Sciatic nerve (tissue), 2 donors: ENCODE data around the gene SPG7. TPM values are rescaled to one million over a fixed set of nuclear protein-coding genes. Genes with fewer than 3 reads are reported as not detected.

ENCODE experiments used
- ATAC-seq: fragments of 200-7000 bp; cut with Tn5 transposase; one replicate; pipeline ENCODE4 v1.9.1; 2020; ENCODE audit warnings: mild to moderate bottlenecking, moderate library complexity
- DNase-seq: peaks from one replicate; pipeline ENCODE4 v3.0.0-alpha.2; 2020; ENCODE audit warnings: low spot score
- intact Hi-C: fragments of 100-400 bp; cut with DNase I; formaldehyde crosslinking; loops from one replicate; pipeline ENCODE4 v1.14.2; 2022
- total RNA-seq: library from RNA; stranded (reverse); fragmentation: NEBNext Ultra II Directional; extraction: Animal tissue kit (Norgen Biotek cat#: 25700); gene quantifications from one replicate; pipeline ENCODE4 v1.2.1, GENCODE V29; 2021
- donor health status: DM: no; HTN: no; CAD: no.
- donor health status: DM: no; HTN: no; CAD: no.

SPG7 gene
- total RNA-seq, 1 donor from 2014 or later, result 104 TPM

DNA sequence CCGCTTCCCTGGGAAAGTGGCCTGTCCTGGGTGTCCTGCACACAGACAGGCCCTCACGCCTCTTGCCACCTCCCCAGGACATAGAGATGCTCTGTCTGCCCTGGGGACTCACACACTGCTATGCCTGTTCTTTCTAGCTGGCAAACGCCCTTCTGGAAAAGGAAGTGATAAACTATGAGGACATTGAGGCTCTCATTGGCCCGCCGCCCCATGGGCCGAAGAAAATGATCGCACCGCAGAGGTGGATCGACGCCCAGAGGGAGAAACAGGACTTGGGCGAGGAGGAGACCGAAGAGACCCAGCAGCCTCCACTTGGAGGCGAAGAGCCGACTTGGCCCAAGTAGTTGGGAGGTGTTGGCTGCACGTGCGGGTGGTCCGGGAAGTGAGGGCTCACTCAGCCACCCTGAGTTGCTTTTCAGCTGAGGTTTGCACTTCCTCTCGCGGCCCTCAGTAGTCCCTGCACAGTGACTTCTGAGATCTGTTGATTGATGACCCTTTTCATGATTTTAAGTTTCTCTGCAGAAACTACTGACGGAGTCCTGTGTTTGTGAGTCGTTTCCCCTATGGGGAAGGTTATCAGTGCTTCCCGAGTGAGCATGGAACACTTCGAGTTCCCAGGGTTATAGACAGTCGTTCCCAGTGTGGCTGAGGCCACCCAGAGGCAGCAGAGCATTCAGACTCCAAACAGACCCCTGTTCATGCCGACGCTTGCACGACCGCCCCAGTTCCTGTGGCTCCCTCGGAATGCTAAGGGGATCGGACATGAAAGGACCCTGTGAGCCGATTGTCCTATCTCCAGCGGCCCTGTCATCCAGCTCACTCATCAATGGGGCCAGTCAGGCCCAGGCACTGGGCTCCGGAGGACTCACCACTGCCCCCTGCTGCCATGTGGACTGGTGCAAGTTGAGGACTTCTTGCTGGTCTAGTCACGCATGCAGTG, 48.8 kb downstream of the SPG7 start:
- peak; percentile 46 for ATAC-seq
- intact Hi-C loops, result loop anchor here (5.0 kb wide), 1 partner anchor 220 kb away; no protein-coding TSS in a partner anchor
- DNase-seq, result peak; percentile 92

DNA sequence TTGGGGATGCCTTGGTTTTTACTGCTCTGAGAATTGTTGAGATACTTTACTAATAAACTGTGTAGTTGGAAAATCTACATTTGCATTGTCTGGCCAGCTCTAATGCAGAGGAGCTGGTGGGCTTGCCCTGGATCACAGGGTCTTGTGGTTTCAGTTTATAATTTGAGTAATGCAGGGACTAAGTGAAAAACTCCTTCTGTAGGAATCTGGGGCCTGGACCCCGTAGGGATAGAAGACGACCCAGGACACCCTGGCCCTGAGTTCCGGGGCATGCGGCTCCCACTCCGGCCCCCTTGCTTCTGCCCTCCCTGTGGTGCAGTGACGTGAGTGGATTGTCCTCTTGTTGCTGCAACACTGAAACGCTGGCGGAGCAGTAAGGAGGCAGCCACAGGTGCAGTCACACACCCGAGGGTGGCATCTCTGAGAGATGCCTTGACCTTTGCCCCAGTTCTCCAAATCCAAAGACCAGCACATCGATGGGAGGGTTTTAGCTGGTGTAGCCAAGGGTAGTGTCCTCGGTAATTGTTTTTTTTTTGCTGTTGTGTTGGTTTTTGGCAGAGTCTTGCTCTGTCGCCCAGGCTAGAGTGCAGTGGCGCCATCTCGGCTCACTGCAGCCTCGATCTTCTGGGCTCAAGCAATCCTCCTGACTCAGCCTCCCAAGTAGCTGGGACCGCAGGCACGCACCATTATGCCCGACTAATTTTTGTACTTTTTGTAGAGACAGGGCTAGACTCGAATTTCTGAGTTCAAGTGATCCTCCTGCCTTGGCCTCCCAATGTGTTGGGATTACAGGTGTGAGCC, 49.7 kb downstream of the SPG7 start:
- ATAC-seq, result no peak
- intact Hi-C loops, result loop anchor here (5.0 kb wide), 1 partner anchor 221 kb away; no protein-coding TSS in a partner anchor
- DNase-seq, result no peak

DNA sequence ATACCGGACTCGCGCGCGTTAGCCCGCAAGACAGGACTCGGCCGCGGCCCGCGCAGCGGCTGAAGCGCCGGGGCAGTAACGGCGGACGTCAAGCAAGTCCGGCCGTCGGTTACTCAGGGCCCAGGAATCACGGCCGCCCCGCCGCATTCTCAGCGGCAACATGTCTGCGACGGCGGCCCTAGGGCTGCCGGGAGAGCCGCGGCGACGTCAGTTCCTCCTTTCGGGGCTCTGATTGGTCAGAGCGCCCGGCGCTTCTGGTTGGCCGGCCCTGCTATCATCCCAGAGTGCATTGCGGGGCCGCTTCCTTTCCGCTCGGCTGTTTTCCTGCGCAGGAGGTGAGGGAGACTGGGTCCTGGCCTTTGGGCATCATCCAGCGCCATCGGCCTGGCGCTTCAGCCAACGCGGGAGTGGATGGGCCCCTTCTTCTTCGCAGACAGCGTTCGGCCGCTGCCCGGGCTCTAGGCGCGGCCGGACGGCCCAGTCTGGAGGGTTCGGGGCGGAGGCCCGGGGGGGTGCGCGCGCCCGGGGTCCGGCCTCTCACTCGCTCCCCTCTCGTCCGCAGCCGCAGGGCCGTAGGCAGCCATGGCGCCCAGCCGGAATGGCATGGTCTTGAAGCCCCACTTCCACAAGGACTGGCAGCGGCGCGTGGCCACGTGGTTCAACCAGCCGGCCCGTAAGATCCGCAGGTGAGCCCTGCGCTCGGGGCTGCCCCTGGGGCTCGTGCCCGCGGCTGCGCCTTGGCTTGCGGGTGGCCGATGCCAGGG, 52.4 kb downstream of the SPG7 start, which contains the start of gene RPL13:
TSS of gene RPL13 (plus strand) at position 305 of the 764 bp plus-strand sequence. CDS start at position 583, 278 bp downstream.
- intact Hi-C loops, result no loop called here
- ATAC-seq (peak; percentile 98), DNase-seq (peak; percentile 96)

DNA sequence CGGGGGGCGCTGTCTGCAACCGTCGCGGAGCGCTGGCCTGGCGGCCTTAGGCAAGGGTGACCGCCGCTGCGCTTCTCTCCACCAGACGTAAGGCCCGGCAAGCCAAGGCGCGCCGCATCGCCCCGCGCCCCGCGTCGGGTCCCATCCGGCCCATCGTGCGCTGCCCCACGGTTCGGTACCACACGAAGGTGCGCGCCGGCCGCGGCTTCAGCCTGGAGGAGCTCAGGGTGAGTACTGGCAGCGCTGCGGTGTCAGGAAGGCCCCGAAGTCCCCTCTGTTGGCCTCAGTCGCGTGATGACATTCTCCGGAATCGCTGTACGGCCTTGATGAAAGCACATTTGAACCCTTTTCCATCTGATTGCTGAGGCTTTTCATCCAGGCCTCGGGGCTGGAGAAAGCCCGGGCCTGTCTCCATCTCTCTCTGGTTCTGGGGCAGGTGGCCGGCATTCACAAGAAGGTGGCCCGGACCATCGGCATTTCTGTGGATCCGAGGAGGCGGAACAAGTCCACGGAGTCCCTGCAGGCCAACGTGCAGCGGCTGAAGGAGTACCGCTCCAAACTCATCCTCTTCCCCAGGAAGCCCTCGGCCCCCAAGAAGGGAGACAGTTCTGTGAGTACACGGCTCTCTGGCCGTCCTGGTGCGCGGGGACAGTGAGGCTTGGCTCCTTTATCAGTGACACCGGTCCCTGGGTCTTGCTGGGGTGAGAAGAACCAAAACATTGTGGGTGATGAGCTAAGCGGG, 53.1 kb downstream of the SPG7 start:
- DNase-seq, result no peak
- intact Hi-C loops, result no loop called here
- ATAC-seq, result no peak

DNA sequence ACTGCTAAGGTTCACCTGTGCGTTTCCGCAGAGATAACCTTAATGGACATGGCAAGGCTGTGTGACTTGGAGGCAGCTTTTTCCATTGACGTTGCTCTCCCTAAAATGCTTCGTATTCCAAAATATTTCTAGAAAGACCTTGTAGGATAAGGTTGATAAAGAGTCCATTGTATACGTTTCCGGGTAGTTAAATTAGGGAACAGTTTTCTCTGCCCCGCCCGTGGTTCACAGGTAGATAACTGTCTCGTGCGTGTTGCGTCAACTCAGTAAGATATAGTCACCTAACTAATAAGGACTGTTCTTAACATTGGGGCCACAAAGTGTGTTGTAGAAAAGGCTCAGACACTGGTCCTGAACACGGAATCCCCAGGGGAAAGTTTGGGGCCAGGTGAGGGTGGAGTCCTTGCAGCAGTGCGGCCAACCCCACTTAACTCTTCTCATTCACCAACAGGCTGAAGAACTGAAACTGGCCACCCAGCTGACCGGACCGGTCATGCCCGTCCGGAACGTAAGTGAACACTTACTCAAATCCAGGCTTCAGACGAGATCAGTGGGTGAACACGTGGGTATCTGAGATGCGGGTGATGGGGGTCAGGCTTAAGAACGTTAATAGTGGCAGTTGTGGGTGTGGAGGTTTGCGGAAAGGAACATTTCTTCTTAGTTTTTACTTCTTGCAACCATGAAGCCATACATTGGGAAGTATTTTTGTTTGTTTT, 53.8 kb downstream of the SPG7 start:
- DNase-seq, result no peak
- intact Hi-C loops, result no loop called here
- ATAC-seq, result no peak

DNA sequence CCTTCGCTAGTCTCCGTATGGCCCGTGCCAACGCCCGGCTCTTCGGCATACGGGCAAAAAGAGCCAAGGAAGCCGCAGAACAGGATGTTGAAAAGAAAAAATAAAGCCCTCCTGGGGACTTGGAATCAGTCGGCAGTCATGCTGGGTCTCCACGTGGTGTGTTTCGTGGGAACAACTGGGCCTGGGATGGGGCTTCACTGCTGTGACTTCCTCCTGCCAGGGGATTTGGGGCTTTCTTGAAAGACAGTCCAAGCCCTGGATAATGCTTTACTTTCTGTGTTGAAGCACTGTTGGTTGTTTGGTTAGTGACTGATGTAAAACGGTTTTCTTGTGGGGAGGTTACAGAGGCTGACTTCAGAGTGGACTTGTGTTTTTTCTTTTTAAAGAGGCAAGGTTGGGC, 54.7 kb downstream of the SPG7 start:
- intact Hi-C loops, result no loop called here
- ATAC-seq (no peak), DNase-seq (no peak)

DNA sequence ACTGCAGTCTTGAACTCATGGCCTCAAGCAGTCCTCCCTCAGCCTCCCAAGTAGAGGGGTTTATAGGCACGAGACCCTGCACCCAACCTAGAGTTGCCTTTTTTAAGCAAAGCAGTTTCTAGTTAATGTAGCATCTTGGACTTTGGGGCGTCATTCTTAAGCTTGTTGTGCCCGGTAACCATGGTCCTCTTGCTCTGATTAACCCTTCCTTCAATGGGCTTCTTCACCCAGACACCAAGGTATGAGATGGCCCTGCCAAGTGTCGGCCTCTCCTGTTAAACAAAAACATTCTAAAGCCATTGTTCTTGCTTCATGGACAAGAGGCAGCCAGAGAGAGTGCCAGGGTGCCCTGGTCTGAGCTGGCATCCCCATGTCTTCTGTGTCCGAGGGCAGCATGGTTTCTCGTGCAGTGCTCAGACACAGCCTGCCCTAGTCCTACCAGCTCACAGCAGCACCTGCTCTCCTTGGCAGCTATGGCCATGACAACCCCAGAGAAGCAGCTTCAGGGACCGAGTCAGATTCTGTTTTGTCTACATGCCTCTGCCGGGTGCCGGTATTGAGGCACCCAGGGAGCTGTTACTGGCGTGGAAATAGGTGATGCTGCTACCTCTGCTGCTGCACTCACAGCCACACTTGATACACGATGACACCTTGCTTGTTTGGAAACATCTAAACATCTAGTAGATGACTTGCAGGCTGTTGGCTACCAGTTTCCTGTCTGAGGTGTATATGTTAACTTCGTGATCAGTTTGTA, 55.6 kb downstream of the SPG7 start:
- ATAC-seq, result no peak
- intact Hi-C loops, result no loop called here

DNA sequence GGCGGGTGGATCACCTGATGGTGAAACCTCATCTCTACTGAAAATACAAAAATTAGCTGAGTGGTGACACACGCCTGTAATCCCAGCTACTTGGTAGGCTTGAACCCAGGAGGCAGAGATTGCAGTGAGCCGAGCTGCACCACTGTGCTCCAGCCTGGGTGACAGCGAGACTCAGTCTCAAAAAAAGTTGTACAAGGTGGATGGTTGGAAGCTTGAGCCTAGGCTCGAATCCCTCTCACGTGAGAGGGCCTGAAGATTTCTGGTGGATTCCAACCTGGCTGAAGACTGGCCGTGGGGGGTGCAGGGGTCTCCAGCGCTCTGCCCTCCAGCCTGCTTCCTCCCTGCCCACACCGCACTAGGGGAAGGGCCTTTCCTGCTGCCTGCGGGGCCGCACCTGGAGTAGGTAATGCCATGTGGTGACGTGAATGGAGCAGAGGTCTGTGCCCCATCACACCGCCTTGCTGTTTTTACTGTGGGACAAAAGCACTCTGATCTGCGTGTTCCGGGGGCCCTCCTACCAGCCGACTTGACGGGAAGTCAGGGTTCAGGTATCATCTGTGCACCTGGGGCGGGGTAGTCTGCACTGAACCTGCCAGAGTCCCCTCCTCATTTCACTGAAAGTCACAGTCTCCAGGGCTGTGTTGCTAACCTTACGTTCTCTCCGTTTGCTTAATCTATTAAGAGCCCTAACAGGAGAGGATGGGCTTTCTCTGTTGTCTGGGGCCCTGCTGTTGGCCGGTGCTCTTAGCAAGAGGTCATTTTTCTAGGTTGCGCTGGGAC, 56.5 kb downstream of the SPG7 start:
- ATAC-seq, result no peak
- DNase-seq, result no peak
- intact Hi-C loops, result no loop called here

More for the DNA sequence above, 55.6 kb downstream of the SPG7 start:
- DNase-seq, result no peak

DNA sequence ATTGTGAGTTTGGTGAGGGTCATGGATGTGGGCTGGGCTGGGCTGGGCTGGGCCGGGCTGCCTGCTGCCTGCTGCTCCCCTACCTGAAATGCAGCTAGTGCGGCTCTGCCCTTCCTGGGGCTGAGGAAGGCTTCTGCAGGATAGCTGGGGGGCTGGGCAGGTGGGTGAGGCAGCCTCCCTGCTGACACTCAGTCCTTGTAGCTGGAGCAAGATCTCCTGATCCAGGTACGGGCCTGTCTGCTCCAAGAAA, 57.0 kb downstream of the SPG7 start:
- intact Hi-C loops, result no loop called here
- DNase-seq, result no peak
- ATAC-seq, result no peak

DNA sequence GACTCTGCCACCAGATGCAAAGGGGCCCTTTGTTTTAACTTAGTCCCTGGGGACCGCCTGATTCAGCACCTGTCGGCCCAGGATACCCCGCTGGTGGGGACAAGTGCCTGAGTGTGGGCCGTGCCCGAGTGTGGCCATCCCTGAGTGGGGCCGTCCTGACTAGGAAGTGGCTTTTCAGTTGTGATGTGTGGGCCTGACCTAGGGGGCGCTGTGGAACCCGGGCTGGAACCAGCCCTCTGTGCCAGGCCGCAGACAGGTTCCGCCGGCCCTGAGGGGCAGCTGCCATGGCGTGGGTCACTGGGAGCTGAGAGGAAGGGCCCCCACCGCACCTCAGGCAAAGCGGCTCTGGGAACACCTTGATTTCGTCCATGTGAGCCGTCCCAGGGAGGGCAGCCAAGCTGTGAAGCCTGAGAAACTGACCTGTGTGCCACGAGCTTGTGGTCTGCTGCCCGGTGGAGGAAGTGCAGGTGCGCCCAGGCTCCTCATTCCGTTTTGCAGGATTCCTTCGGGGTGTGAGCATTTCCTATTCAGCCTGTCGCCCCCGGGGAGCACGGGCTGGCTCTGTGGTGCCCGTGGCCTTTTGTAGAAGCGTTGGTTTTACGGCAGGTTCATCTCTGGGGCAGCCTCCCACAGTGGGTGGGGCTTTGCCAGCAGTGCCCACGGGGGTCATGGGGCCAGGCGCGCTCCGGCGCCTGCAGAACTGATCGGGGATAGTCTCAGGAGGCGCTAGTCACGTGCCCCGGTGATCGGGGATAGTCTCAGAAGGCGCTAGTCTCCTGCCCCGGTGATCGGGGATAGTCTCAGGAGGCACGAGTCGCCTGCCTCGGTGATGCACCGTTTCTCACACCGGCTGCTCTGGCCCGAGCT, 57.5 kb downstream of the SPG7 start:
- DNase-seq (peak; percentile 74), ATAC-seq (peak; percentile 32)
- intact Hi-C loops, result no loop called here

DNA sequence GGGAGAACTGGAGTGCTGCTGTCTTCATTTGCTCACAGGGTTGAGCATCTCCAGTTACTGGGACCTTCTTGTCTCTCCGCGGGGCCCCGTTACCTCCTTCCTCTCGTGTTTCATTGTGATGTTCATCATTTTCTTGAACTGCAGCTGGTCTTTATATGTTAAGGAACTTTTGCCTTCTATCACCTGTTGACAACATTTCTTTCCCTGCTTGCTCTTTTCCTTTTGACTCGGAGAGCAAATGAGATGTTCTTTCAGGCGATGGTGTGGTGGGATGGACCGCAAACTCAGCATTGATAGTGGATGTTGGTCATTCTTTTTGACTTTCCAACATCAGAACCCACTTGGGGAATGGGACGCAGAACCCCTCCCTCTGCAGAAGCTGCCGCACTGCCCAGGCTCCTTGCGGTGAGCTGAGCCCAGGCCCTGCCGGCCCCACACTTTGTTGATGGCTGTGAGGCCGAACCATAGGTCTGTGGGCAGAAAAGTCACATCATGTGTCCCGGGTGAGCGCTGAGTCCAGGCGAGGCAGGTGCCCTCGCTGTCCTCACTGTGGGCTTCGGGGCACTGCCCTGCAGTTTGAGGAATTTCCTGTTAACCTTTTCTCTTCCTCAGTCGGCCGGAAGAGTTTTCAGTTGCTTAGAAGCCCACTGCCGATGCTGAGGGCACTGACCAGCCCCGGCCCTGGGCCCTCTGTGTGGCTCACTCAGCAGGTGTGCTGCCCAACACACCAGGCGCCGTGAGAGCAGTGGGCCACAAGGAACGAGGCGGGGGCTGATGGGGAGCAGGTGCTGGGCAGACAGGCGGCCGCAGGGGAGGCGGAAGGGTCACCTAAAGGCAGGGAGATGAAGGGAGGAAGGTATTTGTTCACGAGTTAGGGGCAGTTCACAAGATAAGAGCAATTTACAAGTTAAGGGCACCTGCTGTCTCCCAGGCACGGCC, 59.7 kb downstream of the SPG7 start:
- DNase-seq (no peak), ATAC-seq (no peak)
- intact Hi-C loops, result no loop called here

DNA sequence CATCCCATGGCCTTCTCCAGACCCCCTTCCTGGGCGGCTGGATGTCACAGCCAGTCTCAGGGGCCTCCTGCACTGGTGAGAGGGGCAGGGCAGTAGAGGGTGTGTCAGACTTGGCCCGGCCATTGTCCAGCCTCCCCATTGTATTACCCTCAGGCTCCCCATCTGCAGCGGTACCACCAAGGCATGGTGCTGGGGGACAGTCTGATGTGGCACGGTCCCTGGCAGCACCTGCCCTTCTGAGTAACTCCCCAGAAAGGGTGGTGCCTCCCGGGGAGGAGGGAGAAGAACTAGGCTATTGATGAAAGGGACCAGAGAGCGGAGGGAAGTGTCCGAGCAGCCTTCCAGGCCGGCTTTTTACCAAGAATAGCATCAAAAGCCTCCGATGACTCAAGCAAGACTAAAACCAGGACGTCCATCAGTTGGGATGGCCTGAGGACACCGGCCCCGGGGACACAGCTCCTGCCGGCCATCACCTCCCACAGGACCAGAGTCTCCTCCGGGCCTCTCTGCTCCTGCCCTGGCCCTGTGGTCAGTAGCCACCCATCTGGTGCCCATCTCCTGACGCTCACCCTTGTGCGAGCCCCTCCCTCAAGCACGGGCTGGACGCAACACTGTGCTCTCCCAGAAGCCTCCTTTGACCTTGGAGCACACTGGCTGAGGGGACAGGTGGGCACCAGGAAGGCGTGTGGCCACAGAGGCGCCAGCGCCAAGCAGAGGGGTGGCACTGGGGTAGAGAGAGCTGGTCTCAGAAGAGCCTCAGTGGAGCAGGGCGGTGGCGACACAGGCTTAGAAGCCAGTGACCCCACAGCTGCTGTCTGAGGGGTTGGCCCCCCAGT, 61.5 kb downstream of the SPG7 start:
- DNase-seq (no peak), ATAC-seq (no peak)
- intact Hi-C loops, result no loop called here

DNA sequence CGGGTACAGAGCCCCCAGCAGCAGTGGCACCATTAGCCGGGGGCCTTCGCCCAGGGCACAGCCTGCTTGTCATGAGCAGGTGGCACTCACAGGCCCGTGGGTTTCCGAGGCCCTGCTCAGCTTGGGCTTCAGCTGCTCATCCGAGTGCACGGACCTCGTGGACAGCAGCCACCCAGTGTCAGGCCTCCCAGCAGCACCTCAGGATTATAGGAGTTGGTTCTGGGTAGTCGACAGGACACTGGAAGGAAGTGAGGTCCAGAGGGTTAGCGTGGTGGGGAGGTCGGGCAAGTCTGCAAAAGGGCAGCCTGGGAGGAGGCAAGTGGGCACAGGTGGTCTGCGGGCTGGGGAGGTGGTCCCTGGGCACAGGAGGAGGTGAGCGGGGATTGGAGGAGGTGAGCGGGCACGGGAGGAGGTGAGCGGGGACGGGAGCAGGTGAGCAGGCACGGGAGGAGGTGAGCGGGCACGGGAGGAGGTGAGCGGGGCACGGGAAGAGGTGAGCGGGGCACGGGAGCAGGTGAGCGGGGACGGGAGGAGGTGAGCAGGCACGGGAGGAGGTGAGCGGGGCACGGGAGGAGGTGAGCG, 62.2 kb downstream of the SPG7 start:
- ATAC-seq (no peak), DNase-seq (no peak)
- intact Hi-C loops, result no loop called here
